GM21423 (cell line): ENCODE measurements around the gene ADM2.

Experiments
- ATAC-seq: cut with Tn5 transposase; IDR thresholded peaks from one replicate; pipeline ENCODE4 v1.9.1; 2021; ENCODE audit warnings: mild to moderate bottlenecking, moderate library complexity; ENCODE audit not compliant: unreplicated experiment

Gene ADM2

GRCh38 chr22:50483977-50484853 lies 2.9 kb downstream of the ADM2 start:
- ATAC-seq = no peak

GRCh38 chr22:50485221-50486131 lies 4.1 kb downstream of the ADM2 start:
- no peak for ATAC-seq

DNA sequence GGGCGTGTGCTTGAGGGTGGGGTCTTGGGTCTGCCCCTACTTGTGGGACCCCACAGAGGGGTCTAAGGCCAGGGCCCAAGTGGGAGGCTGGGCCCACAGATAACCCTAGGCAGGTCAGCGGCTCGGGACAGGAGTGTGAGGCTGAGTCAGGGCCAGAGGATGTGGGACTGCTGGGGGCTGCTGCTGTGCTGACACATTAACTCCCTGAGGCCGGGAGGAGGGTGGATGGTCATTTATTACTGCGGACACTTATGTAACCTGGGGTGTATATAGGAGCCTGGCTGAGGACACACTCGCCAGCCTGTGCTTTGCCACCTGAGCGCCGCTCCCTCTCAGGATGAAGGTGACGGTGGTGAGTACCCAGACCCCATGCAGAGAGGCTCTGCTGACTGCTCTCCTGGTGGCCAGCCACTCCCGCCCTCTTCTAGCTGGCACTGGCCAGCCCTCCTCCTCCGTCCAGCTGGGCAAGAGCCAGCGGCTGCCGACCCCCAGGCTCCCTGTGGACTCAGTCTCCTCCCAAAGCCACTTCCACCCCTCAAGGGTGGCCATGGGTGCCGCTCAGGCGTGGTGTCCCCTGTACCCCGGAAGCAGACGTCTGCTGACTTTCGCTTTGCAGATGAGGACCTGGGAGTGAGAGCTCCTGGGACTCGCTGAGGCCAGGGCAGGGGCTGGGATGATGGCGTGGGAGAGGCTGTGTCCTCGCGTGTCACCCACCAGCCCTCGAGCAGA lies 5.4 kb downstream of the ADM2 start, which contains the start of gene MIOX:
MIOX (plus strand) TSS at position 299 of the 729 bp plus-strand sequence; CDS start at position 338, 39 bp downstream.
- no peak for ATAC-seq

GRCh38 chr22:50487290-50488005 lies 6.1 kb downstream of the ADM2 start:
- ATAC-seq = no peak

DNA sequence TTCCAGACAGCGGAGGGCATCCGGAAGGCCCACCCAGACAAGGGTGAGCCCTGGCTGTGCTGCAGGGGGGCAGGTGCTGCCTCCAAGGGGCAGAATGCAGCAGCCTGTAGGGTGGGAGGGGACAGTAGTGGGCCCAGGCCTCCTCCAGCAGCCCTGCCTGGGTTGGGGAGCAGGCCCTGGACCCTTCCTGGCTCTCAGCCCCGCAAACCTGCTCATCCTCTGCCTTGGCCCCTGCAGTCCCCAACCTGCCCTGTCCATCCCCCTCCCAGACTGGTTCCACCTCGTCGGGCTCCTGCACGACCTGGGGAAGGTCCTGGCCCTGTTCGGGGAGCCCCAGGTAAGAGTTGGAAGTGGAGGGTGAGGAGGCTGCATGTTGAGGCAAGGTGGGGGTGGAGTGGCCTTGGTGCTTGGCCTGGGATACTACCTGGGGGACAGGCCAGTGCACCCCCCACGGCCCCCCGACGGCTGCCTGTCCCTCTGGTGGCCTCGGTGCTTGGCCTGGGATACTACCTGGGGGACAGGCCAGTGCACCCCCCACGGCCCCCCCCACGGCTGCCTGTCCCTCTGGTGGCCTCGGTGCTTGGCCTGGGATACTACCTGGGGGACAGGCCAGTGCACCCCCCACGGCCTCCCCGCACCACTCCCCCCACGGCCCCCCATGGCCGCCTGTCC lies 6.8 kb downstream of the ADM2 start:
- no peak for ATAC-seq

- ATAC-seq = no peak
Observed at GRCh38 chr22:50488886-50489285, 7.5 kb downstream of the ADM2 start.

DNA sequence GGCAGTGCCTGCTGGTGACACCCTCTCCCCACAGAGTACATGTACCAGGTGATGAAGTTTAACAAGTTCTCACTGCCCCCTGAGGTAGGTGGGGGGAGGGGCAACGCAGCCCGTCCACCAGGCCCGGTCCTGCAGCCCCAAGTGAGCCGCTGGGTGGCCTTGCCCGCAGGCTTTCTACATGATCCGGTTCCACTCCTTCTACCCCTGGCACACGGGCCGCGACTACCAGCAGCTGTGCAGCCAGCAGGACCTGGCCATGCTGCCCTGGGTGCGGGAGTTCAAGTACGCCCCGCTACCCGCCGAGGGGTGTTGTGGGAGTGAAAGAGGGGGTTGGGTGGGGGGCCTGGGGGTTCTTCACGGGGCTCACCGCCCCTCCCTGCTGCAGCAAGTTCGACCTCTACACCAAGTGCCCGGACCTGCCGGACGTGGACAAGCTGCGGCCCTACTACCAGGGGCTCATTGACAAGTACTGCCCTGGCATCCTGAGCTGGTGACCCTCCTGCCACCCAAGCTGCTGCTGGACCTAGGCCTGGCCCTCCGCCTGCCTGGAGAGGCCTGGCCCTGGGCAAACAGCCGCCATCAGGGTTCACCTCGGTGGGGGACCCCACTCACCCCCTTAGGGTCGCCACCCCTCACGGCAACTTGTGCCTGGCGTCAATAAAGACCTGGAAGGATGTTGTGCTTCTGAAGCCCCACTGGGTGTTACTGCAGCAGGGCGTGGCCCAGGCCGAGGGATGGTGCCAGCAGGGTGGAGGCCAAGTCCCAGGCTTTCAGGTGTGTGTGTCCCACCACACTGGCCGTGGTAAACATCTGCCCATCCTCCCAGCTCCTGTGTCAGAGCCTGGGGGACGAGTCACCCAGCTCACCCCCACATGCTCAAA lies 8.3 kb downstream of the ADM2 start:
- no peak for ATAC-seq

- ATAC-seq = no peak
Observed at GRCh38 chr22:50490531-50491308, 9.4 kb downstream of the ADM2 start.

DNA sequence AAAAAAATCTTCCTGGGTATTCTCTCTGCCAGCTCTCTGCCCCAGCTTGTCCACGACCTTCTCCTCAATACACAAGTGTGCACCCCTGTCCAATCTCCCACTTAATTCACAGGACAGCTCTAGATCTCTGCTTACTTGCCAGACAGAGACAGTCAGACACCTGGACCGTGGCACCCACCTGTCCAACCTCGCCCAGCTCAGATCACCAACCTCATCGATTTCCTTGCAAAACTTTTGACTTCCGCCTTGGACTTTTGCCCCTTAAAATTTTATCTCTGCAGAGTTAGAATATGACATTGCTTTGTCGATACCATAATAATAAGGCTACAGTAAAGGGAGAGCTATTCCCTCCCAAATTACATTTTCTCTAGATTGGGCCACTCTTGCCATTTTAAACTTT lies 15.8 kb downstream of the ADM2 start:
- ATAC-seq = no peak

- ATAC-seq = no peak
Observed at GRCh38 chr22:50498322-50498890, 17.1 kb downstream of the ADM2 start.

GRCh38 chr22:50500452-50500851 lies 19.1 kb downstream of the ADM2 start:
- no peak for ATAC-seq

GRCh38 chr22:50502096-50502495 lies 20.8 kb downstream of the ADM2 start:
- ATAC-seq = no peak

GRCh38 chr22:50502628-50503474 lies 21.5 kb downstream of the ADM2 start:
- ATAC-seq = no peak

GRCh38 chr22:50503475-50504145 lies 22.3 kb downstream of the ADM2 start:
- ATAC-seq = no peak

DNA sequence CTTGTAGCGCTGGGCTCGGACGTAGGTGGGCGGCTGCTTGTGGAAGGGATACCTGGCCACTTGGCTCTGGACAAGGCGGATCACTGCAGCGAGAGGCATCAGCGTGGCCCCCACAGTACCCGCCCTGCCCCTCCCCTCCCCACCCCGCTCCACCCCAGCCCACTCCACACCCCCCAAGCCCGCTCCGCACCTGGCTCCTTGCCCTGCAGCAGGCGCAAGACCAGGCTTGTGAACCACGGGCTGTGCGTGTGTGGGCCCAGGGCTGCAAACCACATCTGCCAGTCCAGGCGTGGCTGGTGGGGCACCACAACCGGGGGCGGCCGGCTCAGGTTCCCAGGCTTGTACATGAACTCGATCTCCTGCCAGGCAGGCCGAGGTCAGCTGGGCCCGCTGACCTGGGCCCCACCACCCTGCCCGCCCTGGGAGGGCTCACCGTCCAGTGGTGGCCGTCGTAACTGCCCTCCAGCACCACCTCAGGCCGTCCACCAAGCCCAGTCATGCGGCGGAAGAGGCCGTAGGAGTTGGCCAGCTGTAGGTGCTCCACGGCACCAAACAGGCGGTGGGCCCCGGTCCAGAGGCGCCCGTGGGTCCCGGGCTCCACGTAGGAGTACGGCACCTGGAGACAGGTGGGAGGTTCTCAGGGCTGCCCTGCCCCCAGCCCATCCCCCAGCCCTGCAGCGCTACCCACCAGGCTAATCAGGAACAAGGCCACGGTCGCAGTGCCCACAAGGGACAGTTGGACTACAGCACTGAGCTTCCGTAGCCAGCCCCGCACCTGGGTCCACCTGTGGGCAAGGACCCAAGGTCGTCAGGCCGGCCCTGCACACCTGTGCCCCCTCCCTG lies 23.2 kb downstream of the ADM2 start:
- ATAC-seq = no peak
